HepG2 (cell line): ENCODE data around the gene TRIM31. TPM values are rescaled to one million over a fixed set of nuclear protein-coding genes. Genes with fewer than 3 reads are reported as not detected.

Source experiments
- CBX1 ChIP-seq: IDR thresholded peaks from one replicate; pipeline ENCODE4 v1.6.1; 2016; ENCODE audit warnings: antibody characterized with exemption, low read depth
- CBX5 ChIP-seq: sonication (generic); formaldehyde crosslinking; IDR thresholded peaks from 2 replicates; pipeline ENCODE4 v1.4.0; 2020; ENCODE audit warnings: missing genetic modification reagents, borderline replicate concordance
- DPF2 ChIP-seq: sonication (generic); formaldehyde crosslinking; IDR thresholded peaks from 2 replicates; pipeline ENCODE4 v1.4.0; 2020; ENCODE audit warnings: mild to moderate bottlenecking, low read depth, missing genetic modification reagents, borderline replicate concordance
- ETV5 ChIP-seq: IDR thresholded peaks from 2 replicates; pipeline ENCODE4 v1.6.1; 2018; ENCODE audit warnings: missing biosample characterization, missing genetic modification reagents, inconsistent platforms, borderline replicate concordance
- FOXJ3 ChIP-seq: sonication (generic); formaldehyde crosslinking; IDR thresholded peaks from 2 replicates; pipeline ENCODE4 v1.4.0; 2020; ENCODE audit warnings: missing genetic modification reagents, mild to moderate bottlenecking, borderline replicate concordance
- HMG20A ChIP-seq: IDR thresholded peaks from 2 replicates; pipeline ENCODE4 v1.6.1; 2016; ENCODE audit warnings: borderline replicate concordance
- NCOA5 ChIP-seq: sonication (generic); formaldehyde crosslinking; IDR thresholded peaks from 2 replicates; pipeline ENCODE4 v1.4.0; 2020; ENCODE audit warnings: missing genetic modification reagents
- PITX1 ChIP-seq: sonication (generic); formaldehyde crosslinking; IDR thresholded peaks from 2 replicates; pipeline ENCODE4 v1.5.1; 2020; ENCODE audit warnings: mild to moderate bottlenecking, missing genetic modification reagents
- RXRB ChIP-seq: IDR thresholded peaks from 2 replicates; pipeline ENCODE4 v1.6.1; 2016; ENCODE audit warnings: borderline replicate concordance, missing genetic modification reagents, missing compliant biosample characterization
- SAP130 ChIP-seq: IDR thresholded peaks from 2 replicates; pipeline ENCODE4 v1.6.1; 2016; ENCODE audit warnings: low read depth
- YY1 ChIP-seq: IDR thresholded peaks from 2 replicates; pipeline ENCODE4 v1.6.1; 2011; ENCODE audit warnings: low read length, low read depth, moderate library complexity, mild to moderate bottlenecking; ENCODE audit not compliant: insufficient read depth, insufficient replicate concordance
- ZFX ChIP-seq: sonication (generic); formaldehyde crosslinking; IDR thresholded peaks from 2 replicates; pipeline ENCODE4 v1.4.0; 2020; ENCODE audit warnings: mild to moderate bottlenecking, low read depth, missing genetic modification reagents, moderate library complexity
- ZMAT3 ChIP-seq: sonication (generic); formaldehyde crosslinking; conservative IDR thresholded peaks from 2 replicates; pipeline ENCODE4 v1.7.0; 2021; ENCODE audit warnings: missing genetic modification reagents
- ZNF10 ChIP-seq: sonication (generic); formaldehyde crosslinking; IDR thresholded peaks from 2 replicates; pipeline ENCODE4 v1.4.0; 2020; ENCODE audit warnings: mild to moderate bottlenecking, low read depth, missing genetic modification reagents, borderline replicate concordance
- ZNF317 ChIP-seq: sonication (generic); formaldehyde crosslinking; IDR thresholded peaks from 2 replicates; pipeline ENCODE4 v1.5.0; 2020; ENCODE audit warnings: mild to moderate bottlenecking, missing genetic modification reagents
- ZNF605 ChIP-seq: sonication (generic); formaldehyde crosslinking; IDR thresholded peaks from 2 replicates; pipeline ENCODE4 v1.8.0; 2022; ENCODE audit warnings: mild to moderate bottlenecking, missing genetic modification reagents
- ZNF879 ChIP-seq: sonication (generic); formaldehyde crosslinking; IDR thresholded peaks from 2 replicates; pipeline ENCODE4 v1.8.1; 2023; ENCODE audit warnings: missing genetic modification reagents
- ZZZ3 ChIP-seq: sonication (generic); formaldehyde crosslinking; IDR thresholded peaks from 2 replicates; pipeline ENCODE4 v1.4.0; 2020; ENCODE audit warnings: missing genetic modification reagents, mild to moderate bottlenecking, borderline replicate concordance
- polyA plus RNA-seq, 8 experiments: library from polyadenylated mRNA; depleted of rRNA in 3 of 8; stranded (reverse) in 7 of 8; unstranded in 1 of 8; fragments of >200 nt; fragmentation: Illumina TruSeq in 4 of 8; extraction: Trizol in 4 of 8; gene quantifications; 2 replicates each; pipeline versions ENCODE4 v1.2.1 to v1.2.3, GENCODE V29; 2011 to 2016; ENCODE audit warnings: low read depth in 4 of 8, missing spikeins in 1 of 8, mixed read lengths in 1 of 8; ENCODE audit not compliant: insufficient read depth in 1 of 8
- total RNA-seq, 5 experiments: library from RNA; depleted of rRNA; stranded (reverse); fragments of >200 nt; fragmentation: Illumina TruSeq; extraction: Trizol; gene quantifications; 2 replicates each; pipeline ENCODE4 v1.2.3, GENCODE V29; 2016; ENCODE audit warnings: low read depth in 1 of 5
- TF ChIP-seq, protein P1 (sequence below): IDR thresholded peaks from 2 replicates; pipeline ENCODE4 v1.4.0; 2020; ENCODE audit warnings: mild to moderate bottlenecking, missing genetic modification reagents
- TF ChIP-seq, protein P2 (sequence below): sonication (generic); formaldehyde crosslinking; IDR thresholded peaks from 2 replicates; pipeline ENCODE4 v1.8.0; 2022; ENCODE audit warnings: mild to moderate bottlenecking, missing genetic modification reagents; ENCODE audit not compliant: insufficient replicate concordance
- TF ChIP-seq, protein P3 (sequence below): sonication (generic); formaldehyde crosslinking; IDR thresholded peaks from 2 replicates; pipeline ENCODE4 v1.4.0; 2020; ENCODE audit warnings: missing genetic modification reagents, low read depth, mild to moderate bottlenecking, borderline replicate concordance
- TF ChIP-seq, protein P4 (sequence below): IDR thresholded peaks from 2 replicates; pipeline ENCODE4 v1.6.1; 2016

TRIM31 gene
- total and polyA plus RNA-seq, 2 of the 13 experiments (the other 11 are each of a cell fraction or from before 2014, with no cell fraction given) = 0.13 to 0.51 TPM

DNA sequence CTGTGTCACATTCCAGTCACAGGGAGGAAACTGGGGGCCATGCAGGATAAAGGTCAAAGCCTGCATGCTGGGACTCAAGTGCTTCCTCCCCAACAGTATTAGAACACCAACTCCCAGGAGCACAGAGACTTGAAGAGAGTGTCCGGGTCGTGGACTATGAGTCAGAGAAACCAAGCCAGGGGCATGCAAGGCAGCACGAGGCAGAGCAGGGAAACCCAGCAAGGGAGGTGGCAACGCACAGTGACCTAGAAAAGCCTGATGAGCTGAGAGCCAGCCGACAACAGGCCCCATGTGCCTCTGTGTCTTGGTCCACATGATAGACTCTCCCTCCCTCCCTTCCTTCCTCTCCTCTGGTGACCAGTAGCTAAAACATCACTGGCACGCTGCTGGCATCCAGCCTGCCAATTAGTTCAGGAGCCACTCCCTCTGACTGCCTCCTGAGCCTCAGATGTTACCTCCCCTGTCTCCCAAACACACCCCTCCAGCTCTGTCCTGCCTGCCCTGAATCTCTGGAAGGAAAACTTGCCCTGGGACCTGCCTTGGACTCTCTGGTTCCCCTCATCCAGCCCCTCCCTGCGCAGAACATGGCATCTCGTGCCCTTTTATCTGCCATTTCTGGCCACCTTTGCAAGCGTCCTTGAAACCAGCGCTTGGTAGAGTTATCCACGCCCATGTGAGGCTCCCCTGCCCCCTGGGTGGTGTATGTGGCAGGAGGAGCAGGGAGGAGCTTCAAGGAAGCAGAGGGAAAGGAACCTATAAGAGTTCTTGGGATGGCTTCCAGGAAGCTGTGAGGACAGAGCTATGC, 21.1 kb downstream of the TRIM31 start (continued):
- TF ChIP-seq, protein P1, sequence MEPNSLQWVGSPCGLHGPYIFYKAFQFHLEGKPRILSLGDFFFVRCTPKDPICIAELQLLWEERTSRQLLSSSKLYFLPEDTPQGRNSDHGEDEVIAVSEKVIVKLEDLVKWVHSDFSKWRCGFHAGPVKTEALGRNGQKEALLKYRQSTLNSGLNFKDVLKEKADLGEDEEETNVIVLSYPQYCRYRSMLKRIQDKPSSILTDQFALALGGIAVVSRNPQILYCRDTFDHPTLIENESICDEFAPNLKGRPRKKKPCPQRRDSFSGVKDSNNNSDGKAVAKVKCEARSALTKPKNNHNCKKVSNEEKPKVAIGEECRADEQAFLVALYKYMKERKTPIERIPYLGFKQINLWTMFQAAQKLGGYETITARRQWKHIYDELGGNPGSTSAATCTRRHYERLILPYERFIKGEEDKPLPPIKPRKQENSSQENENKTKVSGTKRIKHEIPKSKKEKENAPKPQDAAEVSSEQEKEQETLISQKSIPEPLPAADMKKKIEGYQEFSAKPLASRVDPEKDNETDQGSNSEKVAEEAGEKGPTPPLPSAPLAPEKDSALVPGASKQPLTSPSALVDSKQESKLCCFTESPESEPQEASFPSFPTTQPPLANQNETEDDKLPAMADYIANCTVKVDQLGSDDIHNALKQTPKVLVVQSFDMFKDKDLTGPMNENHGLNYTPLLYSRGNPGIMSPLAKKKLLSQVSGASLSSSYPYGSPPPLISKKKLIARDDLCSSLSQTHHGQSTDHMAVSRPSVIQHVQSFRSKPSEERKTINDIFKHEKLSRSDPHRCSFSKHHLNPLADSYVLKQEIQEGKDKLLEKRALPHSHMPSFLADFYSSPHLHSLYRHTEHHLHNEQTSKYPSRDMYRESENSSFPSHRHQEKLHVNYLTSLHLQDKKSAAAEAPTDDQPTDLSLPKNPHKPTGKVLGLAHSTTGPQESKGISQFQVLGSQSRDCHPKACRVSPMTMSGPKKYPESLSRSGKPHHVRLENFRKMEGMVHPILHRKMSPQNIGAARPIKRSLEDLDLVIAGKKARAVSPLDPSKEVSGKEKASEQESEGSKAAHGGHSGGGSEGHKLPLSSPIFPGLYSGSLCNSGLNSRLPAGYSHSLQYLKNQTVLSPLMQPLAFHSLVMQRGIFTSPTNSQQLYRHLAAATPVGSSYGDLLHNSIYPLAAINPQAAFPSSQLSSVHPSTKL = peak; percentile 29; the same call in 1 of the 2 replicates
- TF ChIP-seq NCOA5 (CRISPR knock-in tag) (no peak), ZFX (peak; percentile 41; the same call in 1 of the 2 replicates), HMG20A (peak; percentile 40; the same call in 1 of the 2 replicates), ZNF317 (peak; percentile 63; the same call in 1 of the 2 replicates), ZNF605 (CRISPR knock-in tag) (0 out of 2 replicates have a peak, but pooled peaks have one; percentile 37), ETV5 (CRISPR knock-in tag) (no peak), ZZZ3 (0 out of 2 replicates have a peak, but pooled peaks have one; percentile 55), ZNF10 (no peak), CBX1 (no peak), DPF2 (CRISPR knock-in tag) (0 out of 2 replicates have a peak, but pooled peaks have one; percentile 20), YY1 (peak; percentile 29), SAP130 (peak; percentile 51), ZNF879 (CRISPR knock-in tag) (0 out of 2 replicates have a peak, but pooled peaks have one; percentile 25), PITX1 (CRISPR knock-in tag) (0 out of 2 replicates have a peak, but pooled peaks have one; percentile 9), RXRB (CRISPR knock-in tag) (peak; percentile 35; the same call in 1 of the 2 replicates), ZMAT3 (CRISPR knock-in tag) (peak; percentile 75; the same call in 1 of the 2 replicates), CBX5 (CRISPR knock-in tag) (peak; percentile 49; the same call in 1 of the 2 replicates), FOXJ3 (CRISPR knock-in tag) (no peak)
- TF ChIP-seq, protein P2, sequence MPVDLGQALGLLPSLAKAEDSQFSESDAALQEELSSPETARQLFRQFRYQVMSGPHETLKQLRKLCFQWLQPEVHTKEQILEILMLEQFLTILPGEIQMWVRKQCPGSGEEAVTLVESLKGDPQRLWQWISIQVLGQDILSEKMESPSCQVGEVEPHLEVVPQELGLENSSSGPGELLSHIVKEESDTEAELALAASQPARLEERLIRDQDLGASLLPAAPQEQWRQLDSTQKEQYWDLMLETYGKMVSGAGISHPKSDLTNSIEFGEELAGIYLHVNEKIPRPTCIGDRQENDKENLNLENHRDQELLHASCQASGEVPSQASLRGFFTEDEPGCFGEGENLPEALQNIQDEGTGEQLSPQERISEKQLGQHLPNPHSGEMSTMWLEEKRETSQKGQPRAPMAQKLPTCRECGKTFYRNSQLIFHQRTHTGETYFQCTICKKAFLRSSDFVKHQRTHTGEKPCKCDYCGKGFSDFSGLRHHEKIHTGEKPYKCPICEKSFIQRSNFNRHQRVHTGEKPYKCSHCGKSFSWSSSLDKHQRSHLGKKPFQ (CRISPR knock-in tag) = no peak
- TF ChIP-seq, protein P3, sequence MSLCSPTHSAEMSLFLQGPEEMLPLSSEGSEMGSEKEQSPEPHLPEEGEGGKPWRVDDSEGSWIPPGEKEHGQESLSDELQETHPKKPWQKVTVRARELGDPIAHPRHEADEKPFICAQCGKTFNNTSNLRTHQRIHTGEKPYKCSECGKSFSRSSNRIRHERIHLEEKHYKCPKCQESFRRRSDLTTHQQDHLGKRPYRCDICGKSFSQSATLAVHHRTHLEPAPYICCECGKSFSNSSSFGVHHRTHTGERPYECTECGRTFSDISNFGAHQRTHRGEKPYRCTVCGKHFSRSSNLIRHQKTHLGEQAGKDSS (CRISPR knock-in tag) = 0 out of 2 replicates have a peak, but pooled peaks have one; percentile 41
- TF ChIP-seq, protein P4, sequence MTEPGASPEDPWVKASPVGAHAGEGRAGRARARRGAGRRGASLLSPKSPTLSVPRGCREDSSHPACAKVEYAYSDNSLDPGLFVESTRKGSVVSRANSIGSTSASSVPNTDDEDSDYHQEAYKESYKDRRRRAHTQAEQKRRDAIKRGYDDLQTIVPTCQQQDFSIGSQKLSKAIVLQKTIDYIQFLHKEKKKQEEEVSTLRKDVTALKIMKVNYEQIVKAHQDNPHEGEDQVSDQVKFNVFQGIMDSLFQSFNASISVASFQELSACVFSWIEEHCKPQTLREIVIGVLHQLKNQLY (CRISPR knock-in tag) = peak; percentile 37; the same call in 1 of the 2 replicates
